GM21528 (cell line): ENCODE measurements around the gene RTN4.
"Not testable (repeated sequence)": the region's sequence is repeated elsewhere in the genome, so short reads cannot be mapped to it uniquely, and the experiment has no call there.

ENCODE experiments used
- ATAC-seq: cut with Tn5 transposase; IDR thresholded peaks from one replicate; pipeline ENCODE4 v1.9.1; 2021; ENCODE audit warnings: mild to moderate bottlenecking, moderate library complexity; ENCODE audit not compliant: unreplicated experiment, low FRiP score

The RTN4 gene

GRCh38 chr2:55050100-55050994, at the start of gene RTN4:
Gene RTN4 (minus strand): TSS chr2:55050451. CDS start chr2:55050300, 151 bp downstream.
- ATAC-seq = peak; percentile 87

- ATAC-seq = no peak
These were observed 49.2 kb upstream of the RTN4 start for GRCh38 chr2:55099493-55099877.

- no peak for ATAC-seq
These were observed 47.5 kb upstream of the RTN4 start for GRCh38 chr2:55097461-55098410.

GRCh38 chr2:55097082-55097460, 46.8 kb upstream of the RTN4 start:
- ATAC-seq = no peak

GRCh38 chr2:55096586-55096985, 46.3 kb upstream of the RTN4 start:
- no peak for ATAC-seq

- no peak for ATAC-seq
These were observed 43.1 kb upstream of the RTN4 start for GRCh38 chr2:55093381-55093780.

- no peak for ATAC-seq
These were observed 42.2 kb upstream of the RTN4 start for GRCh38 chr2:55092439-55092838.

- not testable (repeated sequence) for ATAC-seq
These were observed 41.4 kb upstream of the RTN4 start for GRCh38 chr2:55091681-55092080.

- no peak for ATAC-seq
These were observed 40.5 kb upstream of the RTN4 start for GRCh38 chr2:55090702-55091101.

GRCh38 chr2:55089726-55090125, 39.5 kb upstream of the RTN4 start:
- ATAC-seq = no peak

- ATAC-seq = no peak
These were observed 38.1 kb upstream of the RTN4 start for GRCh38 chr2:55088400-55088799.

- ATAC-seq = no peak
These were observed 37.7 kb upstream of the RTN4 start for GRCh38 chr2:55087936-55088335.

GRCh38 chr2:55087501-55087900, 37.2 kb upstream of the RTN4 start:
- ATAC-seq = no peak

GRCh38 chr2:55085113-55086040, 35.1 kb upstream of the RTN4 start:
- ATAC-seq = no peak

- no peak for ATAC-seq
These were observed 34.4 kb upstream of the RTN4 start for GRCh38 chr2:55084641-55085040.

GRCh38 chr2:55080204-55080738, 30.0 kb upstream of the RTN4 start:
- ATAC-seq = no peak

GRCh38 chr2:55078956-55079355, 28.7 kb upstream of the RTN4 start:
- no peak for ATAC-seq

- ATAC-seq = no peak
These were observed 26.5 kb upstream of the RTN4 start for GRCh38 chr2:55076721-55077120.

GRCh38 chr2:55076019-55076418, 25.8 kb upstream of the RTN4 start:
- not testable (repeated sequence) for ATAC-seq
